Right lobe of liver (tissue), 6 donors: ENCODE results near the gene NCOA3. TPM values are rescaled to one million over a fixed set of nuclear protein-coding genes. Genes with fewer than 3 reads are reported as not detected.

ENCODE experiments used
- ATAC-seq, 4 donors: fragments of 200-7000 bp; cut with Tn5 transposase; one replicate each; pipeline ENCODE4 v1.9.1; 2020; ENCODE audit warnings: mild to moderate bottlenecking in 4 of 4, moderate library complexity in 4 of 4
- DNase-seq, 3 donors: peaks; one replicate each; pipeline ENCODE4 v3.0.0-alpha.2; 2020
- H3K27ac ChIP-seq, 3 donors: fragments of 200-600 bp; one replicate each; pipeline ENCODE4 v1.8.0; 2022
- H3K27me3 ChIP-seq, 2 donors: fragments of 200-600 bp; one replicate each; pipeline ENCODE4 v1.8.0; 2022
- H3K36me3 ChIP-seq, 4 donors: fragments of 200-600 bp; sonication (generic) in 1 of 4; one replicate each; pipeline versions ENCODE4 v1.5.1 to v1.8.0; 2017 to 2022; ENCODE audit warnings: control low read depth in 1 of 4
- H3K4me1 ChIP-seq, 4 donors: fragments of 200-600 bp; sonication (generic) in 1 of 4; one replicate each; pipeline versions ENCODE4 v1.5.1 to v1.8.0; 2017 to 2022; ENCODE audit warnings: control low read depth in 1 of 4
- H3K4me3 ChIP-seq, 3 donors: fragments of 200-600 bp; one replicate each; pipeline ENCODE4 v1.8.0; 2022
- H3K9me3 ChIP-seq, 4 donors: fragments of 200-600 bp; sonication (generic) in 1 of 4; one replicate each; pipeline versions ENCODE4 v1.5.1 to v1.8.0; 2017 to 2022; ENCODE audit warnings: control low read depth in 1 of 4
- POLR2A ChIP-seq: fragments of 450-650 bp; IDR thresholded peaks from one replicate; pipeline ENCODE4 v1.6.1; 2017; ENCODE audit warnings: antibody characterized with exemption, mild to moderate bottlenecking
- WGBS: methylation state at CpG from one replicate; pipeline ENCODE4 v1.1.6; 2018; ENCODE audit warnings: low coverage, low lambda C conversion rate; ENCODE audit not compliant: insufficient coverage; ENCODE audit errors: missing lambda C conversion rate; 5-methylcytosine and 5-hydroxymethylcytosine counted together
- intact Hi-C, 2 donors: fragments of 100-400 bp; cut with DNase I; formaldehyde crosslinking; loops; one replicate each; pipeline versions ENCODE4 v1.11.2 to v1.14.1; 2022
- total RNA-seq, 6 experiments: library from RNA; depleted of rRNA in 2 of 6; stranded (reverse); fragments of >200 nt in 2 of 6; fragmentation: NEBNext Ultra II Directional in 3 of 6; extraction: Animal tissue kit (Norgen Biotek cat#: 25700) in 3 of 6; gene quantifications; one replicate each; pipeline versions ENCODE4 v1.1.0 to v1.2.4, GENCODE V29; 2016 to 2023
- TF ChIP-seq, protein P1 (sequence below), 4 donors: fragments of 200-600 bp in 3 of 4; fragments of 450-650 bp in 1 of 4; IDR thresholded peaks; one replicate each; pipeline versions ENCODE4 v1.5.1 to v1.8.0; 2016 to 2022; ENCODE audit warnings: antibody characterized with exemption in 4 of 4, mild to moderate bottlenecking in 2 of 4
- donor health status: DM: no; HTN: yes; CAD: no.
- donor health status: DM: no; HTN: no; CAD: no.
- donor health status: DM: no; HTN: no; CAD: no.
- donor health status: DM: no; HTN: yes; CAD: no.
- donor health status: DM: no; HTN: yes; CAD: no.

NCOA3 gene
- total RNA-seq, 6 experiments from 2014 or later = 11.2 to 15.1 (median 13.8) TPM

GRCh38 chr20:47667086-47667485 lies 165.4 kb downstream of the NCOA3 start:
- intact Hi-C loops = loop anchor here in 1 of 2 donors (5.0 kb wide), 1 partner anchor 960 kb away; no protein-coding TSS in a partner anchor
- Histone ChIP-seq H3K36me3 (peaks cover 0 to 3% (median 0%) of the 10 kb centered on the region in 4 donors), H3K4me1 (peaks cover 0 to 4% (median 0%) of the 10 kb centered on the region in 4 donors), H3K27me3 (no peaks in the 10 kb centered on the region), H3K4me3 (no peak overlapping the region), H3K9me3 (no peaks in the 10 kb centered on the region), H3K27ac (no peak overlapping the region)
- TF ChIP-seq, protein P1, sequence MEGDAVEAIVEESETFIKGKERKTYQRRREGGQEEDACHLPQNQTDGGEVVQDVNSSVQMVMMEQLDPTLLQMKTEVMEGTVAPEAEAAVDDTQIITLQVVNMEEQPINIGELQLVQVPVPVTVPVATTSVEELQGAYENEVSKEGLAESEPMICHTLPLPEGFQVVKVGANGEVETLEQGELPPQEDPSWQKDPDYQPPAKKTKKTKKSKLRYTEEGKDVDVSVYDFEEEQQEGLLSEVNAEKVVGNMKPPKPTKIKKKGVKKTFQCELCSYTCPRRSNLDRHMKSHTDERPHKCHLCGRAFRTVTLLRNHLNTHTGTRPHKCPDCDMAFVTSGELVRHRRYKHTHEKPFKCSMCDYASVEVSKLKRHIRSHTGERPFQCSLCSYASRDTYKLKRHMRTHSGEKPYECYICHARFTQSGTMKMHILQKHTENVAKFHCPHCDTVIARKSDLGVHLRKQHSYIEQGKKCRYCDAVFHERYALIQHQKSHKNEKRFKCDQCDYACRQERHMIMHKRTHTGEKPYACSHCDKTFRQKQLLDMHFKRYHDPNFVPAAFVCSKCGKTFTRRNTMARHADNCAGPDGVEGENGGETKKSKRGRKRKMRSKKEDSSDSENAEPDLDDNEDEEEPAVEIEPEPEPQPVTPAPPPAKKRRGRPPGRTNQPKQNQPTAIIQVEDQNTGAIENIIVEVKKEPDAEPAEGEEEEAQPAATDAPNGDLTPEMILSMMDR (IDR thresholded peaks at IDR 0.05) = no peak
- no peak for TF ChIP-seq POLR2A
- ATAC-seq = no peak
- no peak for DNase-seq
- WGBS = 56% methylated on average over 2 of the region's 5 CpGs

DNA sequence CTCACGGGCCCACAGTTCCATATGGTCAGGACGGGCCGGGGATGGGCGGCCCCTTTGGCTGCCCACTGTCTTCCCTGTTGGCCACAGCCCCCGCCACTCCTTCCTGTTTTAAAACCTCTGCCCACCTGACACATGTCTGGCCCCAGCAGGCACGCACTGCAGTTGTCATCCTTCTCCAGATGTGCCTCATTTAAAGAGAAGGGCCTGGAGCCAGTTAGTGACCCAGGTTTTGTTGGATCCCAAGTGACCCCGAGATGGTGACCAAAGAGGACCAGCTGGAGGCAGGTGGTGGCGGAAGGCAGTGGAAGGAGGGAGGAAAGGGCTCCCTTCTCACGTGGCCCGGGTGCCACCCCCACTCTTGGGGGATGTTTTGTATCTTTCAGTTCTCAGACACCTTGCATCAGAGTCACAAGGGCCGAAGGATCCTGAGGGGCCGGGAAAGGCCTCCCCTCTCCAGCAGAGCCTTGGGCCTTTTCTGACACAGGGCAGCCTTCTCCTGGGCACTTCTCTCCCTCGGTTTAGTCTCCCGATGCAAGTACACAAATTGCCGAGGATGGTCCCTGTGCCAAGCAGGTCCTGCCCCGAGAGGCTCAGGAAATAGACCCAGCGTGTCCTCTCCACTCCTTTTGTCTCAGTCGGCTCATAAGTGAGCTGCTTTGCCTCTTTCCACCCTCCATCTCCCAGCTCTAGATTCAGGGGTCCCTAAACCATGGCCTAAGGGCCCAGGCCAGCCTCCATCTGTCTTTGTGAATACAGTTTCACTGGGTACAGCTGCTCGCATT lies 166.0 kb downstream of the NCOA3 start:
- no peak overlapping the region for H3K27ac ChIP-seq
- WGBS = 54% methylated on average over 5 of the region's 19 CpGs
- H3K36me3 ChIP-seq = no peaks in the 10 kb centered on the region
- intact Hi-C loops = loop anchor here in 1 of 2 donors (5.0 kb wide), 1 partner anchor 960 kb away; no protein-coding TSS in a partner anchor
- peaks cover 0 to 4% (median 0%) of the 10 kb centered on the region in 4 donors for H3K4me1 ChIP-seq
- DNase-seq (no peak), ATAC-seq (no peak)
- H3K27me3 ChIP-seq = no peaks in the 10 kb centered on the region
- TF ChIP-seq POLR2A = no peak
- TF ChIP-seq, protein P1 (IDR thresholded peaks at IDR 0.05) = no peak
- H3K9me3 ChIP-seq = no peaks in the 10 kb centered on the region
- H3K4me3 ChIP-seq = no peak overlapping the region

DNA sequence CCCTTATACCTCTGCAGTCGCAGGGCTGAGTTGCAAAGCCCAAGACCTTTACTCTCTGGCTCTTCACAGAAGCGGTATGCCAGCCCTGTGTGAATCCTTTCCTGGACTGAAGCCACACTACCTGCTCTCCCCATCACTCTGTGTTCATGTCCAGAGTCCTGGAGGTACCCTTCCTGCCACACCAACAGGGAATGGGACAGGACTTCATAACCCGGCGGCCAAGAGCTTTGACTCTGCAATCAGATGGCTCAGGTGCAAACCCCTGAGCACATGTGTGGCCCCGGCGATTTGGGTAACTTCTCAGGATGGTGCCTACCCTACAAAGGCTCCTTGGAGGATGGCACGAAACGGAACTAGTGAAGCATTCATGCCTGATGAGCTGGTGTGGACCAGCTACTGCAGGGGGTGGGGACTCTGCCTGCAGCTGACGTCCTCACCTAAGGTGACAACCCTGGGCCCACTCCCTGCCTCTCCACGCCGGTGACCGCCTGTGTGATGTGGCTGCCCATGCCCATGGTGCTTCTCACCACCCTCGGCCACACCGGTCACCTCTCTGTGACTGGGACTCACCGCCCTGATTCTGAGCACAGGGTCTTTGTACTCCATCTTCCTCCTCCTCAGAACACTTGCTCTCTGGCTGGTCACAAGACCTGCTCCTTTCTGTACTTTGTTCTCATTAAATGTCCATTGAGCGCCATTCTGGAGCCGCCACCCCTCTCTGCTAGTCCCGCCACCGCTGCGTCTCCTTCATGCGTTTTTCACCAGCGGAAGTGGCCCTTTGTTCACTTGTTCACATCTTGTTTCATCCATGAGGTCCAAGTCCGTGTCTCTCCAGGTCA lies 166.8 kb downstream of the NCOA3 start:
- intact Hi-C loops = loop anchor here in 1 of 2 donors (5.0 kb wide), 1 partner anchor 959 kb away; no protein-coding TSS in a partner anchor

GRCh38 chr20:47669152-47669425 lies 167.4 kb downstream of the NCOA3 start:
- Histone ChIP-seq H3K36me3 (no peaks in the 10 kb centered on the region), H3K27me3 (no peaks in the 10 kb centered on the region), H3K27ac (no peak overlapping the region), H3K9me3 (no peaks in the 10 kb centered on the region), H3K4me1 (no peaks in the 10 kb centered on the region), H3K4me3 (no peak overlapping the region)
- 96% methylated on average over 5 of the region's 8 CpGs for WGBS
- DNase-seq (no peak), ATAC-seq (no peak)
- intact Hi-C loops = loop anchor here in 1 of 2 donors (5.0 kb wide), 1 partner anchor 958 kb away; no protein-coding TSS in a partner anchor
- no peak for TF ChIP-seq POLR2A
- TF ChIP-seq, protein P1 (IDR thresholded peaks at IDR 0.05) = no peak

More for the DNA sequence above, 166.8 kb downstream of the NCOA3 start:
- H3K4me3 ChIP-seq = no peak overlapping the region
- no peak for DNase-seq
- H3K27me3 ChIP-seq = no peaks in the 10 kb centered on the region
- no peaks in the 10 kb centered on the region for H3K9me3 ChIP-seq
- 80% methylated on average over 10 of the region's 23 CpGs for WGBS
- H3K4me1 ChIP-seq = peaks cover 0 to 4% (median 0%) of the 10 kb centered on the region in 4 donors
- no peaks in the 10 kb centered on the region for H3K36me3 ChIP-seq
- no peak overlapping the region for H3K27ac ChIP-seq
- TF ChIP-seq POLR2A = no peak
- no peak for ATAC-seq
